ENCODE measurements around the gene KDM7A. TPM values are rescaled to one million over a fixed set of nuclear protein-coding genes. Genes with fewer than 3 reads are reported as not detected.

KDM7A gene
- total RNA-seq, 2 donors from 2014 or later = 9.0 to 12.7 TPM

DNA sequence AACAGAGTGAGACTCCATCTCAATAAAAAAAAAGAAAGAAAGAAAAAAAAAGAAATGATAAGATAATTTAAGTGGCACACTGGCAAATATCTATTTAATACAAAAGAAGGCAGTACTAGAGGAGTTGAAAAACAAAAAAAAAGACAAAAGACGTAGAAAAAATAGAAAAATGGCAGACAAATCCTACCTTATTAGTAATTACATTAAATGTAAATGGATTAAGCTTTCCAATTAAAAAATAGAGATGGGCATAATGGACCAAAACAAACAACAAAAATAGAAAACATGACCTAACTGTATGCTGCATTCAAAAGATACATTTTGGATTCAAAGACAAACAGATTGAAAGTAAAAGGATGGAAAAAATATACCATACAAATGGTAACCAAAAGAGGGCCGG lies 108.8 kb downstream of the KDM7A start:
- intact Hi-C loops (cut with DNase I) = no loop called here
- no peak for ATAC-seq
- no peak for DNase-seq

- intact Hi-C loops (cut with DNase I) = no loop called here
These were observed 109.7 kb downstream of the KDM7A start for GRCh38 chr7:140067052-140067451.

GRCh38 chr7:140062528-140063299 lies 114.1 kb downstream of the KDM7A start, which contains the start of gene PARP12:
TSS of gene PARP12 (minus strand) at chr7:140062951. CDS start at chr7:140062847, 104 bp downstream.
- intact Hi-C loops (cut with DNase I) = no loop called here
- peak; percentile 94 for DNase-seq
- ATAC-seq = peak; percentile 77 to 90

More at GRCh38 chr7:140067052-140067451, 109.7 kb downstream of the KDM7A start:
- DNase-seq = no peak
- no peak for ATAC-seq

GRCh38 chr7:140062118-140062527 lies 114.7 kb downstream of the KDM7A start:
- ATAC-seq (peak in 1 of 2 donors; percentile 6), DNase-seq (peak; percentile 52)
- intact Hi-C loops (cut with DNase I) = no loop called here

GRCh38 chr7:140061607-140061930 lies 115.2 kb downstream of the KDM7A start:
- intact Hi-C loops (cut with DNase I) = no loop called here
- DNase-seq (no peak), ATAC-seq (no peak)

GRCh38 chr7:140060788-140061606 lies 115.8 kb downstream of the KDM7A start:
- peak; percentile 41 to 59 for ATAC-seq
- DNase-seq = peak; percentile 73
- intact Hi-C loops (cut with DNase I) = no loop called here

- intact Hi-C loops (cut with DNase I) = no loop called here
- no peak for DNase-seq
- ATAC-seq = no peak
These were observed 116.5 kb downstream of the KDM7A start for GRCh38 chr7:140060243-140060630.

- ATAC-seq = peak in 1 of 2 donors; percentile 59
- peak; percentile 86 for DNase-seq
- intact Hi-C loops (cut with DNase I) = no loop called here
These were observed 117.2 kb downstream of the KDM7A start for GRCh38 chr7:140059273-140060242.

GRCh38 chr7:140058517-140058916 lies 118.3 kb downstream of the KDM7A start:
- intact Hi-C loops (cut with DNase I) = no loop called here
- ATAC-seq (no peak), DNase-seq (no peak)

- DNase-seq = no peak
- intact Hi-C loops (cut with DNase I) = no loop called here
- no peak for ATAC-seq
These were observed 119.6 kb downstream of the KDM7A start for GRCh38 chr7:140057143-140057535.

GRCh38 chr7:140056431-140057142 lies 120.2 kb downstream of the KDM7A start:
- intact Hi-C loops (cut with DNase I) = no loop called here
- DNase-seq = no peak
- ATAC-seq = no peak

GRCh38 chr7:140055833-140056232 lies 121.0 kb downstream of the KDM7A start:
- ATAC-seq (no peak), DNase-seq (no peak)
- intact Hi-C loops (cut with DNase I) = no loop called here

GRCh38 chr7:140054751-140055150 lies 122.0 kb downstream of the KDM7A start:
- ATAC-seq = no peak
- DNase-seq = no peak
- intact Hi-C loops (cut with DNase I) = no loop called here

GRCh38 chr7:140053812-140054539 lies 122.8 kb downstream of the KDM7A start:
- intact Hi-C loops (cut with DNase I) = no loop called here

GRCh38 chr7:140051820-140052219 lies 125.0 kb downstream of the KDM7A start:
- intact Hi-C loops (cut with DNase I) = no loop called here
- no peak for ATAC-seq
- DNase-seq = no peak

More at GRCh38 chr7:140053812-140054539, 122.8 kb downstream of the KDM7A start:
- DNase-seq (no peak), ATAC-seq (no peak)

- intact Hi-C loops (cut with DNase I) = no loop called here
- ATAC-seq (peak in 1 of 2 donors; percentile 16), DNase-seq (no peak)
These were observed 126.7 kb downstream of the KDM7A start for GRCh38 chr7:140050100-140050499.

GRCh38 chr7:140049339-140050024 lies 127.3 kb downstream of the KDM7A start:
- intact Hi-C loops (cut with DNase I) = no loop called here
- no peak for DNase-seq
- peak; percentile 48 to 55 for ATAC-seq
